Midbrain (tissue), 1 donor: Measurements from ENCODE around the gene GAD1.

Experiments used
- DNase-seq: peaks from one replicate; lab custom pipeline; 2025; lab: John Stamatoyannopoulos, UW

The GAD1 gene

GRCh38 chr2:170818036-170818751 is 1.5 kb downstream of the GAD1 start:
- no peak for DNase-seq

GRCh38 chr2:170818752-170819470 is 2.2 kb downstream of the GAD1 start:
- DNase-seq, result no peak

DNA sequence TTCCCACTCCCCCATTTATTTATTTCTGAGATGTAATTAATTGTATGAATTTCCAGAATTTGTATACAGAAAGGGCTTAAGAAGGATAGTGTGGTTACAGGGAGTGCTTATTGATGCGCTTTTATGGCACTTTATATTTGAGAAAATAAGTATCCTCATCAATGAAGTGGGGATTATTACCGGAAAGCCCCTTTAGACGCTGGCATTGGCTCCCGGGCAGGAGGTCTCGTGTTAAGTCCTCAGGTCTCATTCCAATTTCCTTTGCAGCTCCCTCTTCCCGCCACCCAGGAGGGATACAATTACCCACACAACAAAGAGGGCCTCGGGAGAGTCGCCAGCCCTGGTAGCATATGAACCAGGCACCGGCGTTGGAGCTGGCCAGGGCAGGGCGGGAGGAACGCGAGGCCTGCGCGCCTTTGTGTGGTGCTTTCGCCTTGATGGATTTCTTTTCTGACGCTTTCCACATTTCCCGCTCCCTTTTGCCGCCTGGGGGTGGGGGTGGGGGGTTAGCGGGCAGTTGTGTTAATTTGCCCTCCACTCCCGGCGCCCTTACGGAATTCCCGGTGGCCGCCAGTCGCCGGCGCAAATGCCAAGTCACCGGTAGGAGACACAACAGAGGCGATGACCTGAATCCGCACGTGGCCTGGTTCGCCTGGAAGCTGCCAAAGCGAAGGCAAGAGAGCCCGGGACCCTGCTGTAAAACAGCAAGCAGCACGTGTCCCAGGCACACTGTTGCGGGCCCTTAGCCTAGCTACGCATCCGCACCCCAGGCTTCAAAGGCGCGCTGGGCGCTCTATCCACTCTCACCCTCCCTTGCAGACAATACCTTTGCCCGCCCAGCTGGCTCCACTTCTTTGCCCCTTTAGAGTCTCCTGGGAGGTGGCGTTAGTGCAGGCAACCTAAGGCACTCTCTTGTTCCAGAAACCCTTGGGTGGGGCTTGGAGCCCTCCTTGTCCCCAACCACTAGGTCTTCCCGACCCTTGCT is 3.3 kb downstream of the GAD1 start:
- DNase-seq, result no peak

DNA sequence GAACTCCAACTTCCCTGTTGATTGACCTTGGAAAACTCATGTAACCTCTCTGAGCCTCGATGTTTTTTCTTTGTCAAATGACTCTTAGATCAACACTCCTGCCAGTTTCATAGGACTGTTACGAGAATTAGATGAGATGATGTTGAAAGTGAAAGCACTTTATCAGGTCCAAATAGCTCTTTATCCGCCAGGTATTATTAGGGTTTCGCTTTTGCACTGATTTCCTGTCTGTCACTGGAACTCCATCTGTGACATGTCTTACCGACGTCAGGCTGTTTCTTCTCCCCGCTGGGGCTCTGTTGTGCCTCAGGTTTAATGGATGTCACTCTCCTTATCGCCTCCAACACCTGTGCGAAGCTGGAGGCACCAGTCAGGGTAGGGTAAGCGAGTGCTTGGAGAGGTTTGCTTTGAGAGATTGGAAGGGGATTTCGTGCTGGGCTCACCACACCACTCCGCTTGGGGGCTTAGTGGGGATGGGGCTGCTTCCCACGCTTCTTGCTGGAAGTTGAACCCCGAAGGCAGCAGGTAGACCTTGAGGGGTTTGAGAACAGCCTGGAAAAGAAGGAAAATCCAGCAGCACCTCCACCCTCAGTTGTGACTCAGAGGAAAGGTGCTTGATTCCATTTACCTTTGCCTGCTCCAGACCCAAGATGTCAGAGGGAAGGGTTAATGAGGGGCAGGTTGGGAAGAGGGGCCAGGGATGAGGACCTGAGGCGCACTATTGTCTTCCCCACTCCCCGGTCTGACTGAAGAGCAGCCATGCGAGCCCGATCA is 4.3 kb downstream of the GAD1 start:
- DNase-seq, result no peak

GRCh38 chr2:170821531-170822289 is 5.0 kb downstream of the GAD1 start:
- no peak for DNase-seq

GRCh38 chr2:170822290-170823087 is 5.8 kb downstream of the GAD1 start:
- no peak for DNase-seq

GRCh38 chr2:170823088-170823897 is 6.6 kb downstream of the GAD1 start:
- DNase-seq, result no peak

- DNase-seq, result no peak
Measured at GRCh38 chr2:170823898-170824215, 7.2 kb downstream of the GAD1 start.

- no peak for DNase-seq
Measured at GRCh38 chr2:170824526-170825015, 7.9 kb downstream of the GAD1 start.

GRCh38 chr2:170827841-170828532 is 11.3 kb downstream of the GAD1 start:
- no peak for DNase-seq

DNA sequence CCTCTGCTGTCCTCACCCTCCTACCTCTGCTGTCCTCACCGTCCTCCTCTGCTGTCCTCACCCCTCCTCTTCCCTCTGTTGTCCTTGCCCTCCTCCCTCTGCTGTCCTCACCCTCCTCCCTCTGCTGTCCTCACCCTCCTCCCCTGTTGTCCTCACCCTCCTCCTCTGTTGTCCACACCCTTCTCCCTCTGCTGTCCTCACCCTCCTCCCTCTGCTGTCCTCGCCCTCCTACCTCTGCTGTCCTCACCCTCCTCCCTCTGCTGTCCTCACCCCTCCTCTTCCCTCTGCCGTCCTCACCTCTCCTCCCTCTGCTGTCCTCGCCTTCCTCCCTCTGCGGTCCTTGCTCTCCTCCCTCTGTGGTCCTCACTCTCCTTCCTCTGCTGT is 11.8 kb downstream of the GAD1 start:
- DNase-seq, result no peak

DNA sequence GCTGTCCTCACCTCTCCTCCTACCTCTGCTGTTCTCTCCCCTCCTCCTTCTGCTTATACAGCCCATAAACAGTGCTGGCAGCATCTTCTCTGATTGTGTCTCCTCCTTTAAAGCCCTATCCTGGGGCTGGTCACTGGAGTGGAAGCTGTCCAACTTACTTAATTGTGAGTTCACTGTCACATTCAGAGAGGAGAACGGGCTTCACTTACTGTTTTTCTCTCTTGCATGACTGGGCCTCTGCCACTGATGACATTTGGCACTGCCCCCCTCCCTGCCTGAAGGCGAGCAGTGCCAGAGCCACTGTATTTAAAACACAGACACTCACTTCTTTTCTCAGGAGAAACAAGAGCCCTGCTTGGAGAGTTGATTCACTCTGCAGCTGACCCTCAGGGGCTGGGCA is 12.3 kb downstream of the GAD1 start:
- no peak for DNase-seq

DNA sequence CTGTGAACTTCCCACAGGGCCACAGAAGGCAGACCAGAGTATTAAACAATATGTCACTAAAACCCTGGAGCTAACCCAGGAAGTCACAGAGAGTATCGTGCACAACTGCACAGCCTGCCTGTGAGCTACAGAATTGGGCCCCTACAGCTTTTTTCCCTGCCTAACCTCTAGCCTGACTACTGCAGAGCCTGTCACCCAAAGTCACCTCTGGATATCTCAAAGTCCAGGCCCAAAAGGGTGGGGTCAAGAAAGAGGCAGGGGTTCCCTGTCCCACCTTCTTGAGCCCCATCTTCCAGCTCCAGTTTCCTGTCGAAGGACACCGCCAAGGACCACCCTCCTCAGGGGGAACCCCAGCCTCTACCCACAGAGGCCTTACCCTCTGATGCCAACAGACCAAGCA is 13.5 kb downstream of the GAD1 start:
- no peak for DNase-seq

DNA sequence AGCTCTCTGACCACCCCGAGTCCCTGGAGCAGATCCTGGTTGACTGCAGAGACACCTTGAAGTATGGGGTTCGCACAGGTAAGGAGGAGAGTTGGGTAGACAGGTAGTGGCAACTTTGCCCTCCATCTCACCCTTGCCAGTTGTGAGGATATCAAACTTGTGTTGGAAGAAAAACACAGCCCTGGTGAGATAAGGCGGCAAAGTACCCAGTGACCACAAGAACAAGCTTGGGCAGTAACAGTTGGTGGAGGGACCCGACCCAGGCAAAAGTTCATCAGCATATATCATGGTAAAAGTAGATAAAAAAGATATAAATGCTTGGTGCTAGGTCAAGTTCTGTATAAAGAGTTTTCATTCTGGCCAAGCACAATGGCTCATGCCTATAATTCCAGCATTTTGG is 14.4 kb downstream of the GAD1 start:
- DNase-seq, result no peak

GRCh38 chr2:170836027-170836426 is 19.3 kb downstream of the GAD1 start:
- no peak for DNase-seq

DNA sequence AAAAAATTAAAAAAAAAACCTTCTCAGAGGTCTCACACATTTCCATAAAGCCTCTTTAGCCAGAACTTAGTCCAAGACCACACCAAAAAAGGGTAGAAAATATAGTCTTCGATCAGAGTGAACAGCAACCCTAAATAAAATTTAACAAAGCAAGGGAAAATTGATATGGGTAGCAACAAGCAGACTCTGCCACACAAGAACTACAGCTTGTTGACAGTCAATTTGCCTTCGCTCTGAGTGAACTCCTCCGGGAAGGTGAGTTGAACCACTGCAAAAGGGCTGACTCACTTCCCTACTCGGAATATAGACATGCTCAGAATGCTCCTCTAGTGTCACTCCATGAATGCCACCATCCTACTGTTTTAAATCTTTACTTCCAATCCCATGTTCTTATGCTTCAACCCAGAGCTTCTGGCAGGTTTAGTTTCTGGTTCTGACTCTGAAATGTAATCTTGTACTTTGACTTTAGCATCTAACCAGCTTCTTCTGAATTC is 24.1 kb downstream of the GAD1 start:
- no peak for DNase-seq

GRCh38 chr2:170842785-170843184 is 26.1 kb downstream of the GAD1 start:
- DNase-seq, result no peak

DNA sequence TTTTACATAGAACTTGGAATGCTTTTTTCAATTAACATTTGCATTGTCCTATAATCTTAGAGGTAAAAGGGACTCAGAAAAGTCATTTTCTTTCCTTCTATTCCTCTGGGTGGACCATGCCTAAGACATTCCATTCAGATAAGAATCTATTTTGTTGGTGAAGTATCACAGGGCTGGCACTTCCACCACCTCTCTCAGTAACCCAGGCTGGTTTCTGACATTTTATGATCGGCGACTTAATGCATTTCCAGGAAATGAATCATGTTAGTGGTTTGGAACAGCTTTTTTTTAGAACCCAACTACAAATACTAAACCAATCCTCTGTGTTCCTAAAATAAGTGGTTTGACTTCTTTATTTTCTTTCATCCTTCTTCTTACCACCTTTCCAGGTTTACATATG is 27.0 kb downstream of the GAD1 start:
- DNase-seq, result no peak
